ENCODE data around the gene GABRR2.

Gene GABRR2

GRCh38 chr6:89315249-89315885 lies at the start of gene GABRR2:
Gene GABRR2 (minus strand): TSS chr6:89315299. CDS start chr6:89315165, 134 bp downstream.
- no peak for DNase-seq (ENCODE audit: low read depth in 1 of 2, low spot score in 1 of 2)

GRCh38 chr6:89364586-89364985 lies 49.5 kb upstream of the GABRR2 start:
- no peak for DNase-seq (ENCODE audit: low read depth in 1 of 2, low spot score in 1 of 2)

- no peak for DNase-seq (ENCODE audit: low read depth in 1 of 2, low spot score in 1 of 2)
Measured at GRCh38 chr6:89361171-89361570, 46.1 kb upstream of the GABRR2 start.

GRCh38 chr6:89360415-89360999 lies 45.4 kb upstream of the GABRR2 start:
- no peak for DNase-seq (ENCODE audit: low read depth in 1 of 2, low spot score in 1 of 2)

DNA sequence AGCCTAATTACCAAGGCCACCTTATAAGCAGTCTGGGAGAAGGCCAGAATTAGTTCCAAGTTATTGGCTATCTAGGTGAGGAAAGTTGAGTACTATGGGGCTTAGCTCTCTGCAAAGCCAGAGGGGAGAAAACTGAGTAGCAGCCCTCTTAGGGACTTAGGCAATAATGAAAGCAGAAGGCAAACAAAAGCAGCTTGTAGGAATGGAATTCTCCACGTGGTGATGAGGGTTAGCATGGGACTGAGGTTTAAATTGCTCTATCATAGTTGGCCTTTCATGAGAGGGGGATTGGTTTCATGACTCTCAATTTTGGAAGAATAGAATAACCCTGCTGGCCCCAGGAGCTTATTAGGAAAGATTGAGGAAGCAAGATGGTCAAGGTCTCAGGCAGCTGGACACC lies 44.5 kb upstream of the GABRR2 start:
- no peak for DNase-seq (ENCODE audit: low read depth in 1 of 2, low spot score in 1 of 2)

GRCh38 chr6:89357390-89357789 lies 42.3 kb upstream of the GABRR2 start:
- DNase-seq (ENCODE audit: low read depth in 1 of 2, low spot score in 1 of 2) = no peak

GRCh38 chr6:89356642-89357170 lies 41.6 kb upstream of the GABRR2 start:
- DNase-seq (ENCODE audit: low read depth in 1 of 2, low spot score in 1 of 2) = no peak

- DNase-seq (ENCODE audit: low read depth in 1 of 2, low spot score in 1 of 2) = no peak
Measured at GRCh38 chr6:89355511-89356194, 40.6 kb upstream of the GABRR2 start.

- no peak for DNase-seq (ENCODE audit: low read depth in 1 of 2, low spot score in 1 of 2)
Measured at GRCh38 chr6:89353702-89354392, 38.7 kb upstream of the GABRR2 start.

GRCh38 chr6:89353118-89353556 lies 38.0 kb upstream of the GABRR2 start:
- DNase-seq (ENCODE audit: low read depth in 1 of 2, low spot score in 1 of 2) = no peak

- DNase-seq (ENCODE audit: low read depth in 1 of 2, low spot score in 1 of 2) = peak; percentile 48 to 49
Measured at GRCh38 chr6:89352278-89353117, 37.4 kb upstream of the GABRR2 start, which contains the start of gene UBE2J1. Gene UBE2J1 (minus strand): TSS chr6:89352722. CDS start chr6:89352569, 153 bp downstream.

- DNase-seq (ENCODE audit: low read depth in 1 of 2, low spot score in 1 of 2) = no peak
Measured at GRCh38 chr6:89351671-89352277, 36.7 kb upstream of the GABRR2 start.

DNA sequence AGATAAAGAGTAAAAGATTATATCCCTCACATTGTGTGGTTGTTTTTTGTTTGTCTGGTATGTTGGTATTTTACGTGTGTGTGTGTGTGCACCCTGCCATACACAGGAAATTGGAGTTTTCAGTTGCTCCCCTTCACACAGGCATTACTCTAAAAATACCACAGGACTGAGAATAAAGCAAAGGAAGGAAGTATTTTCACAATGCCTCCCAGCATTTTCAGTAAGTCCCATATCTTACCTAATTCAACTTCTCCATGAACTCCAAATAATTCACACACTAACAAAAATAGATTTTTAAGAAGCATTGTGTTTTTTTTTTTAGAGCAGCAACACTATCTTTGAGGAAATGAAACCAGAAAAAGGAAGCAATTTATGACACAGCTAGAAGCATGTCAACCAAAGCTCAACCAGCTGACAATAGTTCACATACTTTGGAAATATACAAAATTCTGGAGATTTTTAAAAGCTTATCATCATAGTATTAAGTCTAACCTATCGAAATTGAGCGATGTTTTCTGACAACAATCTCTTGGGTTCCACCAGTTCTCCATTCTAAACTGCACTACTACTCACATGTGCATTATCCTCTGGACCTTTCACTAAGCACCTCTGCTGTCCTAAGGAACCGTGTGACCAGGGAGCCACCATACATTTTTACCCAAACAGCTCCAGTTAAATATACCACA lies 35.3 kb upstream of the GABRR2 start:
- no peak for DNase-seq (ENCODE audit: low read depth in 1 of 2, low spot score in 1 of 2)

- no peak for DNase-seq (ENCODE audit: low read depth in 1 of 2, low spot score in 1 of 2)
Measured at GRCh38 chr6:89348372-89348771, 33.3 kb upstream of the GABRR2 start.

DNA sequence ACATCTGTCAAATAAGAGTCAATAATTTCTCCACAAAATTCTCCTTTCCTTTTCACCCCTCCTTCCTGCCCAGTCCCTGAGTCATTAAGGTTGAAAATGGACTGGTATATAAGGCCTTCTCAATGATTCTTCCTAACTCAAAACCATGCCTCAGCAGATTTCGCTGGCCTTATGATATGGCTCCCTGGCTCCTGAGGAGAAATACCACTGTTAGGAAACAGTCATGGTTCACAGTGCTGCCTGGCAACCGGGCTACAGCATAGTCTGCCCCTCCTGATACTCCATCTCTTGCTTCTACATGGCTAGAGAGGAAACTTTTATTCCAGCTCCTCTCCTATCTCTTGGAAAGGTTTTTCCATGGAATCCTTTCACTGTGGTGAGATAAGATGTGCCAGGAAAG lies 32.7 kb upstream of the GABRR2 start:
- DNase-seq (ENCODE audit: low read depth in 1 of 2, low spot score in 1 of 2) = no peak

GRCh38 chr6:89346433-89346832 lies 31.3 kb upstream of the GABRR2 start:
- DNase-seq (ENCODE audit: low read depth in 1 of 2, low spot score in 1 of 2) = no peak

DNA sequence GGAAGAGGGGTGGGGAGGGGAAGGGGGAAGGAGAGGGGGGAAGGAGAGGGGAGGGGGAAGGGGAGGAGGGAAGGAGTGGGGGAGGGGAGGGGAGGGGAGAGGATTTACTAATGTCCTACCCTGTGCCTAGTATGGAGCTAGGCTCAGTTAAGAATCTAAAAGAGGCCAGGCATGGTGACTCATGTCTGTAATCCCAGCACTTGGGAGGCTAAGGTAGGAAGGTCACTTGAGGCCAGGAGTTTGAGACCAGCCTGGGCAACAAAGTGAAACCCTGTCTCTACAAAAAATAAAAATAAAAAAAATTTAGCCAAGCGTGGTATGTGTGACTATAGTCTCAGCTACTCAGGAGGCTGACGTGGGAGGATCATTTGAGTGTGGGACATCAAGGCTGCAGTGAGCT lies 24.5 kb upstream of the GABRR2 start:
- DNase-seq (ENCODE audit: low read depth in 1 of 2, low spot score in 1 of 2) = no peak

DNA sequence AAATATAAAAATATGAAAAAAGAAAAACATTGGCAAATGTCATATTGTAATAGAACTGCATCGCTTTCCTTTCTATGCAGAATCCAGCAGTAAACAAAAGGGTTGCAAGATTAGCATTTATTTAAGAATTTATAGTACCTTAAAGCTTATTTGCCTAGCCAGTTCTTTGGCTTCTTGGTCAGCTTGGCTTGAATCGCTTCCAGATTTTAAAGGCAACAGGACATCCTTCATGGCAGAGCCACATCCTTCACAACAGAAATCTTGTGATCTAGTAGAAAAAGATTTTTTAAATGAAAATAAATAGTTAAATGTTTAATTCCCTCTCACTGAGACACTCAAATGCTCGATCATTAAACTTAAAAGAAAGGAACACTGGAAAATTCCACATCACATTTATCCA lies 20.1 kb upstream of the GABRR2 start:
- DNase-seq (ENCODE audit: low read depth in 1 of 2, low spot score in 1 of 2) = no peak

GRCh38 chr6:89330910-89331309 lies 15.8 kb upstream of the GABRR2 start:
- no peak for DNase-seq (ENCODE audit: low read depth in 1 of 2, low spot score in 1 of 2)

DNA sequence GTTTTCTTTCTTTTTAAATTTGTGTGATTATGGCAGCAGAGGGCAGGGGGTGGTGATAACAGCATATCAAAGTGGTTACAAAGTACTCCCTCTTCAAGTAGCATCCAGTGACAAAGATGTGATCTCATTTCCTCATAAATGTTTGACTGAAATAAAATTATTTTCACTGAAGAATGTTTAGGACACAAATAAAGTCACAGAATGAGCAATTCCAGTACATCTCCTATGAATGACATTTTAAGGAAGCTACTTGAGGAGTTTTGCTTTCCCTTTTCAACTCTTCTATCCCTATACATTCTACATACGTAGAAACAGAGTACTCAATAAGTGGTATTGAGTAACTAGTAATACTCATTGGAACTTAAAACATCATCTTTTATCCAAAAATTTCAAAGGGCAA lies 13.9 kb upstream of the GABRR2 start:
- no peak for DNase-seq (ENCODE audit: low read depth in 1 of 2, low spot score in 1 of 2)

Measured in activated CD4-positive, alpha-beta T cell treated with anti-CD3 and anti-CD28 coated beads, Interleukin-2, amount 50 U/mL, for 24 hours (primary cell).